ENCODE results near the gene ZIC2.
"Not testable (repeated sequence)": the region's sequence is repeated elsewhere in the genome, so short reads cannot be mapped to it uniquely, and the experiment has no call there.

ZIC2 gene

GRCh38 chr13:99981735-99982035, at the start of gene ZIC2:
ZIC2 (plus strand) TSS chr13:99981784; CDS start chr13:99982065, 281 bp downstream.
- no peak for DNase-seq

- DNase-seq: no peak
Measured at GRCh38 chr13:99932912-99933311, 48.7 kb upstream of the ZIC2 start.

GRCh38 chr13:99935772-99936171, 45.8 kb upstream of the ZIC2 start:
- no peak for DNase-seq

GRCh38 chr13:99938635-99939034, 42.9 kb upstream of the ZIC2 start:
- no peak for DNase-seq

- no peak for DNase-seq
Measured at GRCh38 chr13:99941086-99941485, 40.5 kb upstream of the ZIC2 start.

GRCh38 chr13:99941911-99942310, 39.7 kb upstream of the ZIC2 start:
- no peak for DNase-seq

- no peak for DNase-seq
Measured at GRCh38 chr13:99944102-99944501, 37.5 kb upstream of the ZIC2 start.

- no peak for DNase-seq
Measured at GRCh38 chr13:99944606-99945005, 37.0 kb upstream of the ZIC2 start.

- not testable (repeated sequence) for DNase-seq
Measured at GRCh38 chr13:99945515-99945914, 36.1 kb upstream of the ZIC2 start.

GRCh38 chr13:99947666-99948065, 33.9 kb upstream of the ZIC2 start:
- no peak for DNase-seq

GRCh38 chr13:99948411-99948810, 33.2 kb upstream of the ZIC2 start:
- no peak for DNase-seq

GRCh38 chr13:99948907-99949678, 32.5 kb upstream of the ZIC2 start:
- DNase-seq: no peak

GRCh38 chr13:99949679-99950413, 31.7 kb upstream of the ZIC2 start:
- no peak for DNase-seq

GRCh38 chr13:99951666-99952065, 29.9 kb upstream of the ZIC2 start:
- not testable (repeated sequence) for DNase-seq

GRCh38 chr13:99953138-99953755, 28.3 kb upstream of the ZIC2 start:
- no peak for DNase-seq

GRCh38 chr13:99955107-99955746, 26.4 kb upstream of the ZIC2 start:
- no peak for DNase-seq

GRCh38 chr13:99955747-99956472, 25.7 kb upstream of the ZIC2 start:
- no peak for DNase-seq

GRCh38 chr13:99956473-99957349, 24.9 kb upstream of the ZIC2 start:
- no peak for DNase-seq

- DNase-seq: no peak
Measured at GRCh38 chr13:99958406-99959126, 23.0 kb upstream of the ZIC2 start.

- no peak for DNase-seq
Measured at GRCh38 chr13:99959127-99959539, 22.5 kb upstream of the ZIC2 start.

All from GOT3 (cell line).